ENCODE measurements around the gene ANKRD31.
"Not testable (repeated sequence)": the region's sequence is repeated elsewhere in the genome, so short reads cannot be mapped to it uniquely, and the experiment has no call there.

ANKRD31 gene

DNA sequence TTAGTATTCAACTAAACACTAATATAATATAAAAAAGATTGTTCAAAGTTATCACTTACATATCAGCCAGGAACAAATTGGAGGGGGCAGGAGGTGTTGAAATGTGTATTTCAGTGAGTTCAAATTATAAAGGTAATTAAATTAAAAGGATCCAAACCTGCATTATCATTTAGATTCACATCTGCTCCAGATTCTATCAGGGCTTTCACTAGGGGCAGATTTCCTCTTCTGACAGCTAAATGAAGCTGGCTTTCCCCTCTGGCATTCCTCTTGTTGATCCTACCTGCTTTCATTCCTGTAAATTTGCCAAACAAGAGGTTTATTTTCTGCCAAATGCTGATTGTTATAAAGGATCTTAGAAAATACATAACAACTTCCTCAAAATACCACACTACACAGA is 98.0 kb downstream of the ANKRD31 start:
- DNase-seq = no peak

- no peak for DNase-seq
Observed at GRCh38 chr5:75130818-75131349, 105.8 kb downstream of the ANKRD31 start.

GRCh38 chr5:75116856-75117255 is 119.8 kb downstream of the ANKRD31 start:
- no peak for DNase-seq

- DNase-seq = not testable (repeated sequence)
Observed at GRCh38 chr5:75114311-75114710, 122.4 kb downstream of the ANKRD31 start.

GRCh38 chr5:75113354-75114113 is 123.1 kb downstream of the ANKRD31 start:
- DNase-seq = no peak

- DNase-seq = no peak
Observed at GRCh38 chr5:75108931-75109596, 127.6 kb downstream of the ANKRD31 start.

DNA sequence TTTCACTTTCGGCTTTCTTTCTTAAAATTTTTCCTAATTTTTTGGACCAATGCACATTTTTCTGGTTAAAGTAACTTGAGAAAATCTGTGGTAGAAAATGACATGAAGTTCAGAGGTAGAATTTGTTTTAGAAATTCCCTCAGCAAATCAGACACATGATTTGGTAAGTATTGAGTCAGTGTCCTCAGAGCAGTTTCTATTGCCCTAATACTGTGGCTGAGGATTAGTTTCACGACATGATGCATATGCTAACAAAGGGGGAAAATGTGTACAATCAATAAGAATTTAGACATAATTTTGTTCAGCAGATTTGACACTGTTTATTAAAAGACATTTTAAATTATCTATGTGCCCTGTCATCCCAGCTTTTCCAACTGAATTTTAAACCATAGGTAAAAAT is 128.2 kb downstream of the ANKRD31 start:
- DNase-seq = no peak

DNA sequence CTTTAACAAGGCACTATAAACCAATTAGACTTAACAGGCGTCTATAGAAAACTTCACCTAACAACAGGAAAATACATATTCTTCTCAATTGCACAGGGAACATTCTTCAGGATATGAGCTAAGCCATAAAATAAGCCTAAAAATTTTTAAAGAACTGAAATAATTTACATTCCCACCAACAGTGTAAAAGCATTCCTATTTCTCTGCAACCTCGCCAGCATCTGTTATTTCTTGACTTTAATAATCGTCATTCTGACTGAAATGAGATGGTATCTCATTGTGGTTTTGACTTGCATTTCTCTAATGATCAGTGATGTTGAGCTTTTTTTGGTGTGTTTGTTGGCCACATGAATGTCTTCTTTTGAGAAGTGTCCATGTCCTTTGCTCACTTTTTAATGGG is 140.7 kb downstream of the ANKRD31 start:
- DNase-seq = not testable (repeated sequence)

- DNase-seq = no peak
Observed at GRCh38 chr5:75091597-75091996, 145.1 kb downstream of the ANKRD31 start.

- no peak for DNase-seq
Observed at GRCh38 chr5:75089662-75090061, 147.0 kb downstream of the ANKRD31 start.

GRCh38 chr5:75089137-75089536 is 147.5 kb downstream of the ANKRD31 start:
- no peak for DNase-seq

GRCh38 chr5:75088648-75089047 is 148.0 kb downstream of the ANKRD31 start:
- DNase-seq = no peak

DNA sequence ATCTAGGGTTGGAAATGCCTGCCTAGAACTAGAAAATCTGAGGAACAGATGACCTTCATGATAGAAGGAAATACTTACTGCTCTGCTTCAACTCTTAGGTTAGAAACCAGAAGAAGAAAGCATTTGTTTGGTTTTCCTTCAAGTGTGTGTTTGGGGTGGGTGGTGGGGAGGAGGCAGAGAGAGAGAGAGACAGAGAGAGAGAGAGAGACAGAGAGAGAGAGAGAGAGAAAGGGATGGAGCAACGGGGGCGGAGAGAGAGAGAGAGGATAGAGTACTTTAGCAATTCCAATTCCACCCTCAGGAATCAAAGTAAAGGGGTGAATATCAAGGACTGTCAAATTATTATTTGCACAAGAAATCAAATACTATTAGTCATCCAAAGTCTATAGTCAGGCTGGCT is 155.2 kb downstream of the ANKRD31 start:
- no peak for DNase-seq

- DNase-seq = not testable (repeated sequence)
Observed at GRCh38 chr5:75079346-75079745, 157.3 kb downstream of the ANKRD31 start.

DNA sequence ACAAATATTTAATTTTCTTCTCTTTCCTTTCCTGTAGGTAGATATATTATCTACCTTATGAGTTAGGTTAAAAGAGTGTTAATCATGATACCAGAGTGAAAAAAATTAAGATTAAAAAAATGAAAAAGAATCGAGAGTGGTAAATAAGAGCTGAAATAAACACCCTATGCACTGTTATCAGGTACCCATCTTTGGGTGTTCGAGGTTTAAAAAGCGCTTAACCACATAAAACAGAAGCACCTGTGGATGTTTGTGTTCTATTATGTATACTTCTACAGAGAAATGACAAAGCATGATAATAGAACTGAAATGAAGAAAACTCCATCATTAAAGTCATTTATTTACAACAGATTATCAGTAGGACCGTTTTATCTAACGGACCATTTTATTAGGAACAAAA is 158.7 kb downstream of the ANKRD31 start:
- DNase-seq = no peak

GRCh38 chr5:75072061-75072460 is 164.6 kb downstream of the ANKRD31 start:
- DNase-seq = no peak

DNA sequence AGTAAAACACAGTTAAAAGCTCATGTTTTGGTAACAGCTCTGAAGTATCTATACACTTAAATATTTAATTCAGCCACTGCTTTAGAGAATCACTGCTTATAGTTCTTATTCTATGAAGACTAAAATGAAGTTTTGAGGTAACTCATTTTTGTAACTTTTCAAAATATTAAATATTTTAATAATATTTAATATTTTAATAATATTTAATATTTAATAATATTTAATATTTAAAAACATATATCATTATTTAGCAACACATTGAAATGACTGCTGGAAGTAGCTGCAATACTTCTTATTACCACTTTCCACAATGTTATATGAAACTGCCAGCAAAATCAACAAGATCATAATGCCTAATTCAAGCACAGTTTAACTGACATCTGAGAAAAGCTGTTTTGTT is 165.6 kb downstream of the ANKRD31 start:
- no peak for DNase-seq

DNA sequence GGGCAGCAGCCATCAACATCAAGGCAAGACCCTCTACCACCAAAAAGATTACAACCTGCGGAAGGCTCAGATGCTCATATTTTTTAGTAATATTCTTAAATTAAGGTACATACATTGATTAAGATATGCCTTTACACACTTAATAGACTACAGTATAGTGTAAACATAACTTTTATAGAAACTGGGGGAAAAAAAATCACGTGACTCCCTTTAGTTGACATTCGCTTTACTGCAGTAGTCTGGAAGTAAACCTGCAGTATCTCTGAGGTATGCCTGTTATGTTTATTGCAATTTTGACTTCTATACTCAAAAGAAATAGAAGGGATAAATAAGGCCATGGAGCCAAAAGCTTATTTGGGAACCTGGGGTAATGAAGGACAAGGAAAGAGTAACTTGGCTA is 169.2 kb downstream of the ANKRD31 start:
- DNase-seq = no peak

- DNase-seq = no peak
Observed at GRCh38 chr5:75062925-75063531, 173.7 kb downstream of the ANKRD31 start.

- no peak for DNase-seq
Observed at GRCh38 chr5:75059912-75060545, 176.6 kb downstream of the ANKRD31 start.

- no peak for DNase-seq
Observed at GRCh38 chr5:75058986-75059535, 177.6 kb downstream of the ANKRD31 start.

DNA sequence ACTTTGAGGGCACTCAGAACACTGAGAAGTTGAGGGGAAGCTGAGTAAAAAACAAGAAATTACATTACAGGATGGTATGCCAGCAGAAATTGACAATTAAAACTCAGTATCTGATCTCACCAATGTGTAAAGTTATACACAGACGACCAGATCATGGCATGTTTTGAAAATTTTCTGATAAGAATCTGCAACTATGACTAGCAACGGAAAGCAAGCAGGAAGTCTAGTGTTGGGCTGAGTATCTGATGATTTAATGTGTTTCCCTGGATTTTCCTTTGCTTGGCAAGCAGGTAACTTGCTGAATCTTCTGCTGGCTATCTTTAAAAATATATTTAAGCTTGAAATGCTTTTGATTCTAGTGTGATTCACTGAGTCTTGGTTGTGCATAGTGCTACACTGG is 179.1 kb downstream of the ANKRD31 start:
- DNase-seq = no peak

- DNase-seq = no peak
Observed at GRCh38 chr5:75055727-75056144, 180.9 kb downstream of the ANKRD31 start.

Measured in NCI-H1048 (cell line).